DND-41 (cell line): ENCODE results near the gene CLRN2.
A peak's percentile ranks its signal among the peaks of the same experiment; 100 is the strongest.
"Not testable (repeated sequence)": the region's sequence is repeated elsewhere in the genome, so short reads cannot be mapped to it uniquely, and the experiment has no call there.

Source experiments
- ATAC-seq: fragments of 200-7000 bp; cut with Tn5 transposase; 3 replicates; pipeline ENCODE4 v1.9.1; 2021; ENCODE audit warnings: low read depth; ENCODE audit not compliant: insufficient read depth
- DNase-seq: peaks from one replicate; pipeline ENCODE4 v3.0.0-alpha.2; 2020
- H2AFZ ChIP-seq: 2 replicates; pipeline ENCODE4 v1.6.0; 2012; ENCODE audit warnings: low read depth, low read length
- H3K27ac ChIP-seq: 2 replicates; pipeline ENCODE4 v1.5.1; 2012; ENCODE audit warnings: low read length, inconsistent platforms
- H3K27me3 ChIP-seq: fragments of 200-600 bp; sonication (generic); 2 replicates; pipeline ENCODE4 v1.6.0; 2012; ENCODE audit warnings: low read length, mild to moderate bottlenecking, inconsistent platforms; ENCODE audit not compliant: insufficient read depth, poor library complexity
- H3K36me3 ChIP-seq: 2 replicates; pipeline ENCODE4 v1.5.1; 2012; ENCODE audit warnings: low read length, inconsistent platforms; ENCODE audit not compliant: insufficient read depth
- H3K4me1 ChIP-seq: 2 replicates; pipeline ENCODE4 v1.5.1; 2012; ENCODE audit warnings: mild to moderate bottlenecking, low read length; ENCODE audit not compliant: insufficient read depth
- H3K4me2 ChIP-seq: 2 replicates; pipeline ENCODE4 v1.6.0; 2012; ENCODE audit warnings: mild to moderate bottlenecking, moderate library complexity, low read length, inconsistent platforms; ENCODE audit not compliant: insufficient read depth
- H3K4me3 ChIP-seq, 2 experiments: fragments of 200-600 bp in 1 of 2; shearing (Covaris generic) in 1 of 2; 2 replicates each; pipeline ENCODE4 v1.5.1; 2012 to 2016; ENCODE audit warnings: inconsistent platforms in 2 of 2, low read length in 2 of 2, mild to moderate bottlenecking in 2 of 2, low read depth in 1 of 2, moderate library complexity in 1 of 2
- H3K79me2 ChIP-seq: 2 replicates; pipeline ENCODE4 v1.6.0; 2012; ENCODE audit warnings: low read length, inconsistent platforms; ENCODE audit not compliant: insufficient read depth
- H3K9ac ChIP-seq: 2 replicates; pipeline ENCODE4 v1.6.0; 2012; ENCODE audit warnings: low read depth, mild to moderate bottlenecking, inconsistent platforms, low read length, moderate library complexity
- H3K9me3 ChIP-seq: 2 replicates; pipeline ENCODE4 v1.5.1; 2012; ENCODE audit warnings: low read length, moderate library complexity, mild to moderate bottlenecking, inconsistent platforms; ENCODE audit not compliant: insufficient read depth, severe bottlenecking
- H4K20me1 ChIP-seq: 2 replicates; pipeline ENCODE4 v1.6.0; 2012; ENCODE audit warnings: low read length; ENCODE audit not compliant: insufficient read depth
- EZH2 ChIP-seq: IDR thresholded peaks from 3 replicates; pipeline ENCODE4 v1.6.1; 2012; ENCODE audit warnings: borderline replicate concordance, low read depth, mild to moderate bottlenecking, moderate library complexity, low read length, inconsistent platforms; ENCODE audit not compliant: severe bottlenecking
- TF ChIP-seq, protein P1 (sequence below): IDR thresholded peaks from 2 replicates; pipeline ENCODE4 v1.5.1; 2012; ENCODE audit warnings: borderline replicate concordance, low read length, moderate library complexity, mild to moderate bottlenecking; ENCODE audit not compliant: poor library complexity, severe bottlenecking; ENCODE audit errors: extremely low read depth

The CLRN2 gene

GRCh38 chr4:17562157-17562556 lies 47.2 kb downstream of the CLRN2 start:
- Histone ChIP-seq H2AFZ (no peak overlapping the region), H3K4me1 (no peaks in the 10 kb centered on the region), H3K9ac (no peak overlapping the region), H3K79me2 (no peaks in the 10 kb centered on the region), H3K36me3 (no peaks in the 10 kb centered on the region), H3K9me3 (no peaks in the 10 kb centered on the region), H3K4me3 (no peak overlapping the region), H3K27ac (no peak overlapping the region), H3K27me3 (peaks cover 8% of the 10 kb centered on the region), H4K20me1 (no peaks in the 10 kb centered on the region), H3K4me2 (no peak overlapping the region)
- DNase-seq, result no peak
- ATAC-seq, result no peak
- TF ChIP-seq EZH2, result no peak
- TF ChIP-seq, protein P1, sequence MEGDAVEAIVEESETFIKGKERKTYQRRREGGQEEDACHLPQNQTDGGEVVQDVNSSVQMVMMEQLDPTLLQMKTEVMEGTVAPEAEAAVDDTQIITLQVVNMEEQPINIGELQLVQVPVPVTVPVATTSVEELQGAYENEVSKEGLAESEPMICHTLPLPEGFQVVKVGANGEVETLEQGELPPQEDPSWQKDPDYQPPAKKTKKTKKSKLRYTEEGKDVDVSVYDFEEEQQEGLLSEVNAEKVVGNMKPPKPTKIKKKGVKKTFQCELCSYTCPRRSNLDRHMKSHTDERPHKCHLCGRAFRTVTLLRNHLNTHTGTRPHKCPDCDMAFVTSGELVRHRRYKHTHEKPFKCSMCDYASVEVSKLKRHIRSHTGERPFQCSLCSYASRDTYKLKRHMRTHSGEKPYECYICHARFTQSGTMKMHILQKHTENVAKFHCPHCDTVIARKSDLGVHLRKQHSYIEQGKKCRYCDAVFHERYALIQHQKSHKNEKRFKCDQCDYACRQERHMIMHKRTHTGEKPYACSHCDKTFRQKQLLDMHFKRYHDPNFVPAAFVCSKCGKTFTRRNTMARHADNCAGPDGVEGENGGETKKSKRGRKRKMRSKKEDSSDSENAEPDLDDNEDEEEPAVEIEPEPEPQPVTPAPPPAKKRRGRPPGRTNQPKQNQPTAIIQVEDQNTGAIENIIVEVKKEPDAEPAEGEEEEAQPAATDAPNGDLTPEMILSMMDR, result peak; percentile 20

- DNase-seq (no peak), ATAC-seq (no peak)
- Histone ChIP-seq H3K27me3 (no peaks in the 10 kb centered on the region), H3K4me1 (no peaks in the 10 kb centered on the region), H3K9ac (no peak overlapping the region), H3K4me2 (no peak overlapping the region), H3K9me3 (no peaks in the 10 kb centered on the region), H3K36me3 (no peaks in the 10 kb centered on the region), H2AFZ (no peak overlapping the region), H4K20me1 (no peaks in the 10 kb centered on the region), H3K27ac (no peak overlapping the region), H3K4me3 (no peak overlapping the region), H3K79me2 (no peaks in the 10 kb centered on the region)
- no peak for TF ChIP-seq EZH2
- TF ChIP-seq, protein P1, result no peak
Observed at GRCh38 chr4:17565846-17566245, 50.9 kb downstream of the CLRN2 start.

- Histone ChIP-seq H2AFZ (no peak overlapping the region), H4K20me1 (no peaks in the 10 kb centered on the region), H3K27ac (no peak overlapping the region), H3K9ac (no peak overlapping the region), H3K4me1 (no peaks in the 10 kb centered on the region), H3K9me3 (no peaks in the 10 kb centered on the region), H3K27me3 (no peaks in the 10 kb centered on the region), H3K36me3 (no peaks in the 10 kb centered on the region), H3K79me2 (no peaks in the 10 kb centered on the region), H3K4me3 (no peak overlapping the region), H3K4me2 (no peak overlapping the region)
- TF ChIP-seq, protein P1, result no peak
- TF ChIP-seq EZH2, result no peak
- no peak for ATAC-seq
- DNase-seq, result no peak
Observed at GRCh38 chr4:17567271-17567670, 52.3 kb downstream of the CLRN2 start.

DNA sequence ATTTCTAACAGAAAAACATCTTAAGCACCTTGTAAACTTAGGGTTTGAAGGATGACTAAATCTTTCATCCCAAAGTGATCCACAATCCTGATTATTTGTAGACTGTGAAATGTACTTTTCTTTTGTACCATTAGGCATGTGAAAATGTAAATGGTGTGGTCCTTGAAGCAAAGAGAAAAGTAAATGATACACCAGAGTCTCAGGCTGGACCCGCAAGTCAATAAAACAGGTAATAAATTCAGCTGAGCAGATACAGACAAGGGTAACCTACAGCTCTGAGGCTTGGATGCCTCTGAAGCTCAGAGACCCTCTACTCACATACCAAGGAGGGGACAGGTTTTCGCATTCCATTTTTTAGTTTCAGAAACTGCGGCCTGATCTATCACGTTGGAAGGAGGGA lies 59.2 kb downstream of the CLRN2 start:
- Histone ChIP-seq H3K79me2 (peaks cover 13% of the 10 kb centered on the region), H3K36me3 (no peaks in the 10 kb centered on the region), H3K4me3 (no peak overlapping the region), H3K27ac (no peak overlapping the region), H3K9me3 (no peaks in the 10 kb centered on the region), H2AFZ (no peak overlapping the region), H3K4me1 (peaks cover 30% of the 10 kb centered on the region), H3K4me2 (no peak overlapping the region), H3K27me3 (no peaks in the 10 kb centered on the region), H3K9ac (no peak overlapping the region), H4K20me1 (no peaks in the 10 kb centered on the region)
- TF ChIP-seq, protein P1, result no peak
- no peak for TF ChIP-seq EZH2
- DNase-seq (no peak), ATAC-seq (no peak)

DNA sequence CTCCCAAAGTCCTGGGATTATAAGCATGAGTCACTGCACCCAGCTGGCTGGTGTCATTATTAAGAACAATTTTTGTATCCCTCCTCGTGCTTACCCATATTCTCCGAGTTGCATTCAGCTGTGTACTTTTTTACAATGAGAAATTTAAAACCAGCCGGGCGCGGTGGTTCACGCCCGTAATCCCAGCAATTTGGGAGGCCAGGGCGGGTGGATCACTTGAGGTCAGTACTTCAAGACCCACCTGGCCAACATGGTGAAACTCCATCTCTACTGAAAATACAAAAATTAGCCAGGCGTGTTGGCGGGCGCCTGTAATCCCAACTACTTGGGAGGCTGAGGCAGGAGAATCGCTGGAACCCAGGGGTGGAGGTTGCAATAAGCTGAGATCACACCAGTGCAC lies 60.2 kb downstream of the CLRN2 start:
- H3K27me3 ChIP-seq, H3K9ac ChIP-seq, H3K36me3 ChIP-seq, H3K9me3 ChIP-seq, H3K27ac ChIP-seq, H4K20me1 ChIP-seq, DNase-seq, H3K4me2 ChIP-seq, H2AFZ ChIP-seq, H3K4me3 ChIP-seq, ATAC-seq: not testable (repeated sequence)
- H3K4me1 ChIP-seq, result peaks cover 31% of the 10 kb centered on the region
- peaks cover 13% of the 10 kb centered on the region for H3K79me2 ChIP-seq
